Activated naive CD8-positive, alpha-beta T cell treated with anti-CD3 and anti-CD28 coated beads, Interleukin-2, amount 10 ng/mL, durations not matched to agents 7 days and 5 days (primary cell): ENCODE results near the gene KIAA2012. TPM values are rescaled to one million over a fixed set of nuclear protein-coding genes. Genes with fewer than 3 reads are reported as not detected.

ENCODE experiments used
- ATAC-seq: fragments of 150-1000 bp; cut with Tn5 transposase; one replicate; pipeline ENCODE4 v1.10.0; 2021; ENCODE audit warnings: low read depth, moderate library complexity
- POLR2A ChIA-PET: fragments of 350-600 bp; sonication (Branson Sonifier 250); formaldehyde crosslinking; loops from one replicate; lab custom pipeline; 2021; ENCODE audit warnings: antibody characterized with exemption; lab: Charles Lee
- DNase-seq: peaks from one replicate; pipeline ENCODE4 v3.0.0; 2021
- H3K27ac Mint-ChIP-seq: one replicate; pipeline ENCODE4 v1.8.0; 2022; ENCODE audit warnings: mild to moderate bottlenecking, mixed read lengths
- H3K27me3 Mint-ChIP-seq: one replicate; pipeline ENCODE4 v1.8.0; 2022; ENCODE audit warnings: mild to moderate bottlenecking, moderate library complexity, mixed read lengths
- H3K36me3 Mint-ChIP-seq: one replicate; pipeline ENCODE4 v1.8.0; 2021; ENCODE audit warnings: mild to moderate bottlenecking, mixed read lengths
- H3K4me1 Mint-ChIP-seq: one replicate; pipeline ENCODE4 v1.8.0; 2021; ENCODE audit warnings: mixed read lengths
- H3K4me3 Mint-ChIP-seq: one replicate; pipeline ENCODE4 v1.8.0; 2022; ENCODE audit warnings: mild to moderate bottlenecking, moderate library complexity, mixed read lengths
- H3K9me3 Mint-ChIP-seq: one replicate; pipeline ENCODE4 v1.8.0; 2021; ENCODE audit warnings: mixed read lengths
- total RNA-seq, 2 experiments: library from RNA; stranded (reverse); gene quantifications; one replicate each; pipeline ENCODE4 v1.2.3, GENCODE V29; 2021

The KIAA2012 gene
- total RNA-seq, 2 experiments from 2014 or later, result not detected

- POLR2A ChIA-PET, result no interaction called here
- DNase-seq, result no peak
- peaks cover 15% of the 10 kb centered on the region for H3K4me1 Mint-ChIP-seq
- no peaks in the 10 kb centered on the region for H3K9me3 Mint-ChIP-seq
- ATAC-seq, result no peak
- no peak overlapping the region for H3K4me3 Mint-ChIP-seq
- H3K27me3 Mint-ChIP-seq, result peaks cover 54% of the 10 kb centered on the region
- H3K27ac Mint-ChIP-seq, result no peak overlapping the region
- H3K36me3 Mint-ChIP-seq, result peaks cover 2% of the 10 kb centered on the region
These were observed 36.4 kb upstream of the KIAA2012 start for GRCh38 chr2:202036601-202037037.

GRCh38 chr2:202037086-202037485 is 36.0 kb upstream of the KIAA2012 start:
- Mint-ChIP-seq H3K4me1 (peaks cover 13% of the 10 kb centered on the region), H3K27me3 (peaks cover 54% of the 10 kb centered on the region), H3K27ac (no peak overlapping the region), H3K36me3 (peaks cover 2% of the 10 kb centered on the region), H3K9me3 (no peaks in the 10 kb centered on the region), H3K4me3 (no peak overlapping the region)
- POLR2A ChIA-PET, result no interaction called here
- DNase-seq, result no peak
- ATAC-seq, result no peak

GRCh38 chr2:202038471-202039277 is 34.4 kb upstream of the KIAA2012 start:
- Mint-ChIP-seq H3K27ac (no peak overlapping the region), H3K27me3 (peaks cover 46% of the 10 kb centered on the region), H3K4me1 (peaks cover 6% of the 10 kb centered on the region), H3K9me3 (no peaks in the 10 kb centered on the region), H3K4me3 (no peak overlapping the region), H3K36me3 (peaks cover 2% of the 10 kb centered on the region)
- ATAC-seq, result no peak
- DNase-seq, result no peak
- POLR2A ChIA-PET, result no interaction called here

- peak overlapping the region; percentile 18 for H3K4me3 Mint-ChIP-seq
- DNase-seq, result no peak
These were observed 33.6 kb upstream of the KIAA2012 start for GRCh38 chr2:202039278-202040078.

GRCh38 chr2:202040079-202040844 is 32.8 kb upstream of the KIAA2012 start:
- Mint-ChIP-seq H3K27me3 (peaks cover 49% of the 10 kb centered on the region), H3K9me3 (no peaks in the 10 kb centered on the region), H3K27ac (no peak overlapping the region), H3K36me3 (no peaks in the 10 kb centered on the region), H3K4me3 (no peak overlapping the region), H3K4me1 (peaks cover 4% of the 10 kb centered on the region)
- DNase-seq (no peak), ATAC-seq (no peak)
- POLR2A ChIA-PET, result no interaction called here

More at GRCh38 chr2:202039278-202040078, 33.6 kb upstream of the KIAA2012 start:
- H3K27ac Mint-ChIP-seq, result no peak overlapping the region
- no peak for ATAC-seq
- peaks cover 48% of the 10 kb centered on the region for H3K27me3 Mint-ChIP-seq
- H3K36me3 Mint-ChIP-seq, result peaks cover 2% of the 10 kb centered on the region
- H3K9me3 Mint-ChIP-seq, result no peaks in the 10 kb centered on the region
- POLR2A ChIA-PET, result no interaction called here
- H3K4me1 Mint-ChIP-seq, result peaks cover 6% of the 10 kb centered on the region

GRCh38 chr2:202042444-202042843 is 30.6 kb upstream of the KIAA2012 start:
- H3K27ac Mint-ChIP-seq, result no peak overlapping the region
- H3K36me3 Mint-ChIP-seq, result no peaks in the 10 kb centered on the region
- H3K9me3 Mint-ChIP-seq, result no peaks in the 10 kb centered on the region
- DNase-seq (no peak), ATAC-seq (no peak)
- peaks cover 55% of the 10 kb centered on the region for H3K27me3 Mint-ChIP-seq
- POLR2A ChIA-PET, result no interaction called here
- H3K4me3 Mint-ChIP-seq, result no peak overlapping the region
- H3K4me1 Mint-ChIP-seq, result peaks cover 4% of the 10 kb centered on the region

- no peak overlapping the region for H3K4me3 Mint-ChIP-seq
- no peaks in the 10 kb centered on the region for H3K36me3 Mint-ChIP-seq
- ATAC-seq (no peak), DNase-seq (no peak)
- H3K9me3 Mint-ChIP-seq, result no peaks in the 10 kb centered on the region
- no peak overlapping the region for H3K27ac Mint-ChIP-seq
- POLR2A ChIA-PET, result no interaction called here
- H3K4me1 Mint-ChIP-seq, result peaks cover 3% of the 10 kb centered on the region
- H3K27me3 Mint-ChIP-seq, result peaks cover 49% of the 10 kb centered on the region
These were observed 29.6 kb upstream of the KIAA2012 start for GRCh38 chr2:202043475-202043874.

- Mint-ChIP-seq H3K27me3 (peaks cover 36% of the 10 kb centered on the region), H3K4me3 (no peak overlapping the region), H3K4me1 (no peaks in the 10 kb centered on the region), H3K9me3 (no peaks in the 10 kb centered on the region), H3K36me3 (no peaks in the 10 kb centered on the region), H3K27ac (no peak overlapping the region)
- ATAC-seq (no peak), DNase-seq (no peak)
- POLR2A ChIA-PET, result no interaction called here
These were observed 28.3 kb upstream of the KIAA2012 start for GRCh38 chr2:202044777-202045176.

- POLR2A ChIA-PET, result no interaction called here
- no peak for ATAC-seq
These were observed 26.5 kb upstream of the KIAA2012 start for GRCh38 chr2:202046572-202046971.

GRCh38 chr2:202049092-202049728 is 23.8 kb upstream of the KIAA2012 start:
- peaks cover 18% of the 10 kb centered on the region for H3K27me3 Mint-ChIP-seq
- no peaks in the 10 kb centered on the region for H3K4me1 Mint-ChIP-seq
- ATAC-seq (no peak), DNase-seq (no peak)
- POLR2A ChIA-PET, result no interaction called here
- no peaks in the 10 kb centered on the region for H3K9me3 Mint-ChIP-seq
- H3K27ac Mint-ChIP-seq, result no peak overlapping the region
- H3K4me3 Mint-ChIP-seq, result no peak overlapping the region
- H3K36me3 Mint-ChIP-seq, result no peaks in the 10 kb centered on the region

More at GRCh38 chr2:202046572-202046971, 26.5 kb upstream of the KIAA2012 start:
- no peaks in the 10 kb centered on the region for H3K9me3 Mint-ChIP-seq
- H3K4me1 Mint-ChIP-seq, result no peaks in the 10 kb centered on the region
- no peaks in the 10 kb centered on the region for H3K36me3 Mint-ChIP-seq
- H3K27me3 Mint-ChIP-seq, result peaks cover 21% of the 10 kb centered on the region
- no peak overlapping the region for H3K4me3 Mint-ChIP-seq
- no peak overlapping the region for H3K27ac Mint-ChIP-seq
- no peak for DNase-seq

GRCh38 chr2:202049840-202050239 is 23.2 kb upstream of the KIAA2012 start:
- Mint-ChIP-seq H3K4me3 (no peak overlapping the region), H3K4me1 (no peaks in the 10 kb centered on the region), H3K27ac (no peak overlapping the region), H3K36me3 (no peaks in the 10 kb centered on the region), H3K9me3 (no peaks in the 10 kb centered on the region), H3K27me3 (peaks cover 16% of the 10 kb centered on the region)
- POLR2A ChIA-PET, result no interaction called here
- DNase-seq, result no peak
- ATAC-seq, result no peak

GRCh38 chr2:202050652-202051051 is 22.4 kb upstream of the KIAA2012 start:
- H3K36me3 Mint-ChIP-seq, result no peaks in the 10 kb centered on the region
- H3K4me1 Mint-ChIP-seq, result no peaks in the 10 kb centered on the region
- DNase-seq (no peak), ATAC-seq (no peak)
- POLR2A ChIA-PET, result no interaction called here
- no peak overlapping the region for H3K4me3 Mint-ChIP-seq
- H3K27ac Mint-ChIP-seq, result no peak overlapping the region
- no peaks in the 10 kb centered on the region for H3K9me3 Mint-ChIP-seq
- peaks cover 16% of the 10 kb centered on the region for H3K27me3 Mint-ChIP-seq
